Left renal pelvis (tissue), 4 donors: Measurements from ENCODE around the gene GUCY2C. TPM values are rescaled to one million over a fixed set of nuclear protein-coding genes. Genes with fewer than 3 reads are reported as not detected.
A peak's percentile ranks its signal among the peaks of the same experiment; 100 is the strongest.
"Not testable (repeated sequence)": the region's sequence is repeated elsewhere in the genome, so short reads cannot be mapped to it uniquely, and the experiment has no call there.

Source experiments
- DNase-seq, 4 donors: peaks; one replicate each; pipeline ENCODE4 v3.0.0-alpha.2; 2013; ENCODE audit warnings: low read depth in 4 of 4, low spot score in 3 of 4
- polyA plus RNA-seq, 4 donors: library from polyadenylated mRNA; unstranded; fragments of 120-200 nt; gene quantifications; one replicate each; pipeline ENCODE4 v1.2.1, GENCODE V29; 2013; ENCODE audit not compliant: insufficient read length in 4 of 4

Gene GUCY2C
- polyA plus RNA-seq, 4 donors, result 0.29 to 0.63 (median 0.47) TPM

- DNase-seq, result no peak
Measured at GRCh38 chr12:14689144-14689543, 7.3 kb downstream of the GUCY2C start.

- DNase-seq, result not testable (repeated sequence)
Measured at GRCh38 chr12:14682231-14682630, 14.2 kb downstream of the GUCY2C start.

GRCh38 chr12:14681625-14682024, 14.8 kb downstream of the GUCY2C start:
- DNase-seq, result no peak

- DNase-seq, result no peak
Measured at GRCh38 chr12:14681190-14681589, 15.2 kb downstream of the GUCY2C start.

GRCh38 chr12:14678547-14679150, 17.8 kb downstream of the GUCY2C start:
- DNase-seq, result no peak

- DNase-seq, result no peak
Measured at GRCh38 chr12:14668591-14668990, 27.8 kb downstream of the GUCY2C start.

- DNase-seq, result no peak
Measured at GRCh38 chr12:14665354-14666348, 30.7 kb downstream of the GUCY2C start.

GRCh38 chr12:14664434-14665023, 31.9 kb downstream of the GUCY2C start:
- DNase-seq, result peak in 2 of 4 donors; percentile 12 to 22

- no peak for DNase-seq
Measured at GRCh38 chr12:14663002-14663401, 33.4 kb downstream of the GUCY2C start.

- DNase-seq, result no peak
Measured at GRCh38 chr12:14656846-14657245, 39.6 kb downstream of the GUCY2C start.

GRCh38 chr12:14655284-14655683, 41.1 kb downstream of the GUCY2C start:
- DNase-seq, result no peak

- DNase-seq, result no peak
Measured at GRCh38 chr12:14654842-14655241, 41.6 kb downstream of the GUCY2C start.

GRCh38 chr12:14654416-14654815, 42.0 kb downstream of the GUCY2C start:
- no peak for DNase-seq

GRCh38 chr12:14652483-14652882, 43.9 kb downstream of the GUCY2C start:
- no peak for DNase-seq

- DNase-seq, result no peak
Measured at GRCh38 chr12:14651371-14651770, 45.0 kb downstream of the GUCY2C start.

GRCh38 chr12:14650789-14651188, 45.6 kb downstream of the GUCY2C start:
- DNase-seq, result no peak

GRCh38 chr12:14647028-14647750, 49.2 kb downstream of the GUCY2C start:
- DNase-seq, result no peak

GRCh38 chr12:14643251-14643650, 53.1 kb downstream of the GUCY2C start:
- DNase-seq, result no peak

GRCh38 chr12:14638066-14638465, 58.3 kb downstream of the GUCY2C start:
- DNase-seq, result no peak

GRCh38 chr12:14635776-14636175, 60.6 kb downstream of the GUCY2C start:
- no peak for DNase-seq

- no peak for DNase-seq
Measured at GRCh38 chr12:14630793-14631192, 65.6 kb downstream of the GUCY2C start.
